Activated CD4-positive, alpha-beta T cell treated with anti-CD3 and anti-CD28 coated beads, Interleukin-2, amount 50 U/mL, for 24 hours (primary cell): ENCODE results near the gene CTNND1.

Experiments used
- DNase-seq, 2 donors: peaks; one replicate each; pipeline ENCODE4 v3.0.0-alpha.2; 2020; ENCODE audit warnings: low read depth in 1 of 2, low spot score in 1 of 2

Gene CTNND1

DNA sequence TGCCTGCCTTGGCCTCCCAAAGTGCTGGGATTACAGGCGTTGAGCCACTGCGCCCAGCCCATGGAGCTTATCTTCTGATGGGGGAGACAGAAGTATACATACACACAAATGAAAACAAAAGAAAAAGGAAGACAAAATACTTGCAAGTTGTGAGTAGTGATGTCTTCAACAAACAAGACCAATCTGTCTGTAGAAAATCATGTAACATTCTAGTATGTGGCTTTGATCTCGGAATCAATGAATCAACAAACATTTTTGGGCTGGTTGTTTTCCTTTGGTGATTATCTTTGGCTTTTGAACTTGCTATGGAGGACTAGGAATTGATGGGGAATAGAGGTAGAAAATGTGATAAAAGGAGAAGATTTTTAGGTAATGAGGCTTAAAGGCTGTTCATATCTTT, 3.4 kb upstream of the CTNND1 start:
- DNase-seq = no peak

DNA sequence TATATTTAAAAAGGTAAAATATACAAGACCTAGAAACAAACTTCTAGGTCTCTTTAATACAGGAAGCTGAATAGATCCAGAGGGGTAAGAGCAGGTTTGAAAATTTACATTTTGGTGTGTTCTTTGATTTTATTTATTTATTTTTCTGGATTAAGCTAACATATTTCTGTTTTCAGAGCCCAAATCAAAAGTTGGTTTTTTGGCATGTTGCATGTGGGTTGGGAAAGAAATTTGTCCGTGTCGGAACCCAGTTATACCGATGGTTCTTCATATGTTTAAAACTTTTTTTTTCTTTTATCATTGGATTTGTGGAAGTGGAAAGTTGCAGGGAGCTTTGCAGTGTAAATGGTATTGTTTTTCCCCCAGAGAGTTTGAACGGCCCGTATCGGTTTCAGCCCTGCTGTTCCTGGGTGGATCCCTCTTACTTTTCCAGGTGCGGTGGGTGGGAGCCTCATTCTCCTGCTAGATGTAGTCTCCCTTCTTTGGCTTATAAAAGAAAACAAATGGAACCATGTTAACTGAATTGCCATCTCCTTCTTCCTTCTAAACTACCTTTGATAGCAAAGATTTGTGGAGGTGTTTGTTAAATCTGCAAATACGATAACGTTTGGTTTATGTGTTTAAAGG, 746 bp downstream of the CTNND1 start:
- DNase-seq = no peak

DNA sequence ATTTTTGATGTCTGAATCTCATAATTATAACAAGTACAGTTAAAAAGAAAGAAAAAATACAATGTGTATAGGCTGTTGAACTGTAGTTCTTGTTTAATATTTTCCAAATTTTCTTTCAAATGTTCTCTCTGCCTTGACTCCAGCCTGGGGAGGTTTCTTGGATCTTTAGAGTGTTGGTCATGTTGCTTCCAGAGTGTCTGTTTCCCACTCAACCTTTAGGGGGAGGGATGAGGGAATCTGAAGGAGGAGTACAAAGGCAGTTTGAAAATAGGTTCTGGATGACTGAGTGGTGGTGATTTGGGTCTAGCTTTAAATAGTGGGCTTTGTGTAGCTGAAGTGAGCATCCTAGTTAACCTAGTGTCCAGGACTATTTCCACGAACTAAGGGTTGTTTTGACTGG, 2.0 kb downstream of the CTNND1 start:
- DNase-seq = no peak

DNA sequence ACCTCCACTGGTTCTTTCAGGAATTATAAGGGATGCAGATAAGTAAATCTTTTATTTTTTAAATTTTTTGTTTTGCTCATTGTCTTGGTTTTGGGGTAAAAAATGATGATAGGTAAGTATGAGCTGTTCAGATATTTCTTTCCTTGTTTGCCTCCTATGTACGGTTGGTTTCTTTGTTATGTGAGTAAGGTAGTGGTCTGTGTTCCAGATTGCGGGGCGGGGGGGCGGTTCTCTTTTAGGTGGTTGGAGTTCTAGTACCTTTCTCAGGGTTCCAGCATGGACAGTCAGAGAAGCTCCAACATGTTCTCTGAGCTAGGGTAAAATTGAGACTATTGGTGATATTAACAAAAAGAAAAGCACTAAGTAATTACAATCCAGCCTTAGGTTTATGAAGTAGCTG, 2.4 kb downstream of the CTNND1 start:
- no peak for DNase-seq

DNA sequence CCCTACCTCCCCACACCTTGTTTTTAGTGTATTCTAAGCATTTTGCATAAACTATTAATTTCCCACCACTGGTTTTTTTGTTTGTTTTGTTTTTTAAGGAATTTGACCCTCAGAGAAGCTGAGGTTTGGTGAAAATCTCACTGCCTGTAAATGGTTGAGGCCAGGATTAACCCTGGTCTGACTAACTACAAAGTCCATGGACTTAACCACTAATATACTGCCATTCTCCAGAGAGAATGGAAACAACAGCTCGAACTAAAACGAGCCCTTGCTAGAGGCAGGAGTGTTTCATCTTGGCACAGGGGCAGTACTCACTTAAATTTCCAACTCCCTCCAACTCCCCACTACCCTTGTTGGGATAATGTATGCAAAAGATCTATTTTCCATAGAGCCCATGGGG, 3.0 kb downstream of the CTNND1 start:
- DNase-seq = no peak

DNA sequence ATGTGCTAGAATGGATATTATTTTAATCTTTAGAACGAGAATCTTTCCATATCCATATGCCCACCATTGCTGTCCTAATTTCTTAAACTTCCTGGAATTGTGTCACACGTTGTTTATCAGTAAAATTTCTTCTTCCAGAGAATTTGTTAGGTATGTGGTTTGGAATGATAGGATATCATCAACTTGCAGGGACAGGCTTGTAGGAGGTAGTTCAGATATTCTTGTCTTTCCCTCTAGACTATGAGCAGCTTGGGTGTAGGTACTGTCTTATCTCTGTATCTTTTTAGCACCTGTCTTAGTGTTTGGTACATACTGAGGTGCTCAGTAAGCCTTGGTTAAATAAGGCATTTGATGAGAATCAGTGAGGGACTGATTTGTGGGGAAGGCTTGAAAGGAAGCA, 3.4 kb downstream of the CTNND1 start:
- no peak for DNase-seq

DNA sequence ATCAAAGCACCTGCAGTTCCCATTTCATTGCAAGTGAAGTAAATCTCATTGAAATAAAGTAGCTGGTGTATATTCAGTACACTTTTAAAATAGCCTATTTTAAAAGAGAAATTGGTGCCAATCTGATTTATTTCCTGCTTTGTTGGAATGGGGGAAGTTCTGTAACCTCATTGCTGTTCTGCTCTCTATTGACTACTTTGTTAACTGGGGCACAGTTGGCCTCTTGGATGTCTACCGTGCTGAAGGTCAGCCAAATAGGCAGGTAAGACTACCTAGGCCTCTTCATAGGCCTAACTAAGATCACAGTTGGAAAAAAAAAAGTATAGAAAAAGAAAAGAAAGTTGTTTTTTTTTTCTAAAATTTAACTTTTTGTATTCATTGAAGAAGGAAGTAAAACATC, 9.2 kb downstream of the CTNND1 start:
- DNase-seq = no peak

DNA sequence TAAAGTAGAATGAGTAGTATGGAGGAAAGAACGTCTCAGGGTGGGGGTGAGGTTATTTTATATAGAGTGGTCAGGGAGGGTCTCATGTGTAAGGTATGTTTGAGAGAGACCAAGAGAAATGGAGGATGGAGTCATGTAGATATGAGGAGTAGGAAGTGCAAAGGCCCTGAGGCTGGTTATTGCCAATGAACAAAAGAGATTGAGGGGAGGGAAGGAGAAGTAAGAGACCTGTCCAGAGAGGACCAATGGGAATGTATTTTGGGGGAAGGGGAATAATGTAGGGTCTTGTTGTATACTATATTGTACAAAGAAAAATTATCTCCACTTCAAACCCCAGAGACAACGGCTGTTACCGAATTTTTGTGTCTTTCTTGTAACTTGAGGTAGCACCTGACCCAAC, 9.8 kb downstream of the CTNND1 start:
- DNase-seq = no peak

DNA sequence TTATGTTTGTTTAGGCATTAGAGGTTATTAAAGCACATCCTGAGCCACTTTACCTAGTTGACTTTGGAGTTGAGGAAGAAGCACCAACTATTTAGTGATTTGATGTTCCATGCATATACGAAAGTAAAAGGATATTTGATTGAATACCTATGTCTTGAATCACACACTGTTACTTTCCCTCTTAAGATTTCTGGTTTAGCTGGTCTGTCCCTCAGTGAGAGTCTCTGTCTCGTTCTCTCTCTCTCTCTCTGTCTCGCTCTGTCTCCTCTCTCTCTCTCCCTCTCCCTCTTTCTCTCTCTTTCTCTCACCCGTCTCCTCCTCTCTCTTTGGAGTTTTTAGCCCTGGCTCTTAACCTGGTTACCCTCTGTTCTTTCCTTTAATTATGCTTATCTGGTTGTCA, 11.0 kb downstream of the CTNND1 start:
- no peak for DNase-seq

DNA sequence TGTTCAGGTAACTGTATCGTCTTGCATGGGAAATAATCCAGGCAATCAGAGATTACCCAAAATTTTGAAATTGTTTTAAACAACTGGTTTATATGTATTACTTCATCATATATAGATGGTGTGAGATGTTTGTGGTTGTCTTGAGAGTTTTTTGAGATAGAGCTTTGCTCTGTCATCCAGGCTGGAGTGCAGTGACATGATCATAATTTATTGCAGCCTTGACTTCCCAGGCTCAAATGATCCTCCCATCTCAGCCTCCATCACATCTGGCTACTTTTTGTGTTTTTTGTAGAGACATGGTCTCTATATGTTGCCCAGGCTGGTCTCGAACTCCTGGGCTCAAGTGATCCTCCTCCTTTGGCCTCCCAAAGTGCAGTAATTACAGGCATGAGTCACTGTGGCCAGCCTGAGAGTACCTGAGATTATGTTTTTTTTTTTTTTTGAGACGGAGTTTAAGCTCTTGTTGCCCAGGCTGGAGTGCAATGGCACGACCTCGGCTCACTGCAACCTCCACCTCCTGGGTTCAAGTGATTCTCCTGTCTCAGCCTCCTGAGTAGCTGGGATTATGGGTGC, 11.5 kb downstream of the CTNND1 start:
- no peak for DNase-seq

DNA sequence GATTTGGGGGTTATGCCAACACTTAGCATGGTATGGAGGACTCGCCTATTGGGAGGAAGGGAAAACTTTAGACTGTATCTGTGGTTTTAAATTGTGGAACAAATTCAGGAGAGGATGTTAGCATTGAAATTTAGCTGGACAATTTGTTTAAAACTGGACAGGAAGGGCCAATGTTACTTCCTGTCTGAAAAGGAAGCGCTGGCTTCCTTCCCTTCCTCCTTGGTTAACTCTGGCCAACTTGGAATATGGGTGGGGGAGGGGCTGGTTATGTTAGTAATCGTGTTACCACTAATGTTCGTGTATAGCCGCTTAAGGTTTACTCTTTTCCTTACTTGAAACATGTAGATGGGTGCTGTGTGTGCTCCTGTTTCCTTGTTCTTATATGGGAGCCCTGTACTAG, 13.9 kb downstream of the CTNND1 start:
- DNase-seq = no peak

DNA sequence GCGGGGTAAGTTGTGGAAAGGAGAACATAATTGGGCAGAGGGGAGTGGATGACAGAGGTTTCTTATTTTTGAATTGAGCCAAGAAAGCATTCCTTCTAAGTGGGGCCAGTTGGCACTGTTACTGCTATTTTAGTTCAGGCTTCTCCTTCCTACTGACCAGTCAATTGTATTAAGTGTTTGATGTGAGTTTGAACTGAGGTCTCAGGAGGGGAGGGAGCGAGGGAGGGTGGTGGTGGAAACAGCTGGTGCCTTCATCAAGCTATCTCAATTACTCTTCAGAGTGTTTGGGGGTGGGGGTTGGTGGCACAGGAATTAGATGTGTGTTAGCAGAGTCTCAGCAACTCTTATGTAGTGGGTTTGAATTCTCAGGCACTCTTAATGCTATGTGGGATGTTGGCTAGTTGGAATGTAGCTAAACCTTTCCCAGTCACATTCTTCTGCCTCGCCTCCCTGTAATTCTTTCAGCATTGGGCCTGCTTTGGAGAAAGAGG, 14.5 kb downstream of the CTNND1 start:
- DNase-seq = no peak

DNA sequence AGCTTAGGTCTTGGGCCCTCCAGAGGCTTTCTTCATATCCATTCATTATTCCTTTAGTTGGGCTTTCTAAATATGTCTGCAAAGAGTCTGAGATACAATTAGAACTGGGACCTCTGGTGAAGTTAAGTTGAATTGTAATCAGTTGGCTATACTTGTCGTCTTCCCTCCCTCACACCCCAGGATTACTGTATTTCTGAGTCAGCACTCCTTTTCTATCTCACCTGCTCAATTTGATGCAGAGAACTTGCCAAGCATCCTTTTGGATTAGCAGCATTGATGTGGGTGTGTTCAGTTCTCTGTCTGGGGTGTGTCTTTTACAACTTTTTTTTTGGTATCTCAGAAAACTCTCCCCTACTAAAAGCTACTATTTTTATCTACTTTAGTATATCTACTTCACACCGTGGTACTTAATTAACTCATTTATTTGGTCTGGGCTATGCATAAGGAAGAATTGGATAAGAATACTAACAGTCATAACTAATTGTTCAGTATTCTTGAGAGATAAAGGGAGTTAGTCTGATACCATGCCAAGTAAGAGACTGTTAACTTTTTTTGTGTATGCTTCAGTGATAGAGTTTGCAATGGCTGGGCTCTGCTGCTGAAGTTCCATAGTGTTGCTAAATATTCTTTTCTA, 15.1 kb downstream of the CTNND1 start:
- DNase-seq = no peak

DNA sequence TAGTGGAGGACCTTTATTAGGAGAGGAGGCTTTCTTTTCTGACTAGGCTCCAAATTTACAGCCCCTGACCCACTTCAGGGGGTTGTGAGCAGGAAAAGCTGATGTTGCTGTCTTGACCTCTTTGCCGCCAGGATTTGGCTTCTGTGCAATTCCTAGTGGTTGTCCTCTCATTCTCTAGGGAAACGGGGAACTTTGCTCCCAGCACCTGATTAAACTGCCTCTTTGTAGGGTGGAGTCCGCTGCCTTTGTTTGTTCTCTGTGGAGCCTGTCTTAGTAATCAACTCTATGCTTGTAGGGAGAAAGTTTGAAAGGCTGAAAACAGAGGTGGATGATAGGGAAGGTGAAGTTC, 16.3 kb downstream of the CTNND1 start:
- DNase-seq = no peak

DNA sequence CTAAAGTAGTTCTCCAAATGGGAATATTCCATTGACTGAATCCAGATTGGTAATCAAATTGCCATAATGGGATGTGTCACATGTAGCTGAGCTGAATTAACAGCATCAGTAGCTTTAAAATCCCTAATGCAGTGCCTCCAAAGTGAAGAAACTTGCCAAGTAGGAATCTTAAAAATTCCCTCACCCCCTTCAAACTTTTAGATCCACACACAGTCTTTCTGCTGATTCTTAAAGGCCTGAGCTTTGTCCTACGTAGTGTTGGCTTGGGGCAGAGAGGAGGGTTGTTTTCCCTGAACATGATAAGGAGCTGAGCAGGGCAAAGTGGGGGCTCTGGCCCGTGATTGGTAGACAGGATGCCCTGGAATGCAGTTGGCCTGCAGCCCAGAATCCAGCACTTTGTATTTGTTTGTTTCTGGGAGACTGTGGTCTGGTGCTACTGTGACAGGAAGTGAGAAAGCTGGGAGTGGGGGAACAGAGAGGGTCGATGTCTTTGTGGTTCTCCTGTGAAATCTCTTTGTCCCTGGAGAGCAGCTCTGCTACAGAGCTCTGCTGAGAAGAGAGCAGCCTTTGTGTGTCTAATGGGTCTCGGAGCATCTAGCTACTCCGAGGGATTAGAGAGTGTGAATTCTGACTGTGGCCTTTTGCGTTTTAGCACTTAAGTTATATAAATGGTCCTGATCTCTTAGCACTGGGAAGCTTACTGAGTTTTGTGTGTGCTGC, 16.9 kb downstream of the CTNND1 start:
- DNase-seq = no peak

DNA sequence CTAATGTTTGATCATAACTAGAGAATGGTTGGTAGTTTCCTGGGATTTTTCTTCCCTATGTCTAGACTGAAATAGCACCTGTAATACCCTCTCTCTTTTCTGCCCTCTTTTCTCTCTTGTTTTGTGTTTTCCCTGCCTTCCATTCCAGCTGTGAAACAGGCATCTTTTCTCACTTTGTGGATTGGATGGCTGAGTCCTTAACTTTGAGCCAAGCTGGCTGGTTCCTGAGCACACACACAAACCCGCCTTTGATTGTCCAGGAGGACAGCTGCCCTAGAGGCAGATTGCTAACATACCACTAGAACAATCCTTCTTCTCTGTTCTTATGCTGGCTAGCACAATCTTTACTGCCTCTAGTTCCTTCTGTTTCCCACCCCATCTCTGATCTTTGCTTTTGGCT, 17.7 kb downstream of the CTNND1 start:
- DNase-seq = no peak

DNA sequence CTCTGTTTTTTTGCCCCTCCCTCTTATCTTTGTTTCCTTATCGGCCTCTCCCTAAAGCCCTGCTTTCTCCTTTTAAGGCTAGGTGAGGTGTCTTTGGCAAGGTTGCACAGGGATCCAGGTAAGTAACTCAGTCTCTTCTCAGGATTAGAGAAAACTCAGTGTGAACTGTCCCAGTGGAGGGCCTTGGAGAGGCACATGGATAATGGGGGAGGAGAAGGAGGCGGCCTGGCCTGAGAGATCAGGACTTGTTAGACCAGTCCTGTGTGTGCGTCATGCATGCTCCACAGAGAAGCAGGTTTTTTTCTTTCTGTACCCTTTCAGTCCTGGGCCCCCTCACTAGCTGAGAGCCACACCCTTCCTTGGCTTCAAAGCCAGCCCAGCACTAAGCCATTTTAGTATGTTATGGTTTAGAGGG, 19.9 kb downstream of the CTNND1 start:
- no peak for DNase-seq

DNA sequence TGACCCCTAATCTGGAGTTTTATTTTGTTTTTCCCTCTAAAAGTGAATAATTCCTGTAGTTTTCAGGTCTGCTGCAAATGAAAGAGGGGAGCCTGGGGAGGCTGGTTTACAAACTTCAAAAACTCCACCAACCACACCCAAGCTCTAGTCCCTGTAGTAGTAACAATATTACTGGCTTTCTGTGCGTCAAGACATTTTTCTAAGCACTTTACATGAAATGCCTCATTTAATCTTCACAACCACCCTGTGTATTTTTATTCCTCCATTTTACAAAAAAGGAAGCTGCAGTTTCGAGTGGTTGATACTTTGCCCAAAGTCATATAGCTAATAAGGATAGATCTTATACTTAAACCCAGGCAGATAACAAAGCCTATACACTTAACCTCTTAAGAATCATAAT, 23.5 kb downstream of the CTNND1 start:
- no peak for DNase-seq

DNA sequence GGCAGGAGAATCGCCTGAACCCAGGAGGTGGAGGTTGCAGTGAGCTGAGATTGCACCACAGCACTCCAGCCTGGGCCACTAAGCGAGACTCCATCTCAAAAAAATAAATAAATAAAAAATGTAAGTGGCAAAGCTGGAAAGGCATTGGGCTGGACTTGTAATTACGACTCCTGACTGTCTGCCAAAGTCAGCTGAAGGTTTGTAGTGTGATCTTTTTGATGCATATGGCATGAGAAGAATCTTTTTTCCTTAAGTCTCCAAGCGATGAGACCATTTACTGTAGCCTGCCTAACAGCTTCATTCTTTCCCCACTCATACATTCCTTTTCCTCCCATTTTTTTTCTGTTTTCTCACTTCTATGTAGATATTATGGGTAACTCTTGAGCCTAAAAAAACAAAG, 24.8 kb downstream of the CTNND1 start:
- DNase-seq = no peak

DNA sequence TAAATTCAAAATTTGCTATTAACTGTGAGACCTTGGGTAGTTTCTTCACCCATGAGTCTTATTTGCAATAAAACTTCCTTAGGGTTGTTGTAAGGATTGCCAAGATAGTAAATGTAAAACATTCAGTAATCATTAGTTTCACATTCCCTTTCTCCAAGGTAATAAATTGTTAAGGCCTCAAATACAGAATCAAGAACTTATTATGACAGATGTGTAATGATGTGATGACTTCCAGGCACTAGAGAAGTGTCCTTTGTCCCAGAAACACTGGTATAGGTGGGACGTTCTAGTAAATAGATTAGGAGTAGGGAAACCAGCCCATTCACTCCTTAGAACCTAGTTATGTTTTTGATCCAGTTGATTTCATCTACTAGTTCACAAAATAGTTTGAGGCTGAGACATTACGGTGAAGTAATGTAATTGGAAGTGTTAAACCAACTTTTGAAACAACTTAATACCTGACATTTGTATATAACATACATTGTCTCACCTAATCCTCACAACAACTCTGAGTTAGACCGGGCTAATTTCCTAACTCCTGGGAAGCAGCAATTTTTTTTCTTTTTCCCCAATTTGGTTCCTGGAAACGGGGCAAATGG, 25.5 kb downstream of the CTNND1 start:
- DNase-seq = no peak

DNA sequence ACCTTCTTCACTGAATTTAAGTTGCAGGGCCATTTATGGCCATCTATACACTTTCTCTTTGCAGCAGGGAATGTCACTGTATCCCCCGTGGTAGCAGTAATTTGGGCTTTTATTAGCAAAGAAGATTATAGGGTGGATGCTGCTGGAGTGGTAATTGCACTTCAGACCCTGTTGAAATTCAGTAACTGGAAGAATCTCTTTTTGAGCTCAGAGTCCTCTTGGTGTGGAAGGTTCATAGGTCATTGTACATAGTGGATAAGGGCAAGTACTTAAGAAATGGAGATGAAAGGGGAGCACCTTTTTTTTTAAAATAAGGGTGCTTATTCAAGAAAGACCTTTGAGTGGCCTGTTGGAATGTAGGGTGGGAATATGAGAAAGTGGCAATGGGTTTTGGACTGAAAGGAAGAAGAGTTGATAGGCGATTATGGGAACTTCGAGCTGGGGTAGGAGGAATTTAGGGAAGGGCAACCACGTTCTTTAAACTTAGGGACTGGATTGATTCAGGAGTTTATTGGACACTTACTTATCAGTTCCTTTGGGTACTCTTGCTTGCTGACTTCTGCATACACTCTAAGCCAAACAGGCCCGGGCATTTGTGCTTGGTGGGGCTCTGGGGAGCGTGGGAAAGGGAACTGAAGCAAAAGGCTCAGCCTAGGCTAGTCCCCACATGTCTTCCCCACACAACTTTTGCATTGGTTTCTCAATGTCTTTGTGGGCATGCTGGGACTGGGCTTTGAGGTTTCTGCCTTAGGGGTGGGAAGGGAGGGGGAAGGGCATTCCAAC, 26.5 kb downstream of the CTNND1 start:
- DNase-seq = no peak
